H9 (cell line): Measurements from ENCODE around the gene DKK3. TPM values are rescaled to one million over a fixed set of nuclear protein-coding genes. Genes with fewer than 3 reads are reported as not detected.

Experiments used
- DNase-seq: peaks from one replicate; pipeline ENCODE4 v3.0.0-alpha.2; 2017
- H2AFZ ChIP-seq: one replicate; pipeline ENCODE4 v1.6.1; 2013; ENCODE audit warnings: mild to moderate bottlenecking, low read length, control low read depth, moderate library complexity
- H2AK5ac ChIP-seq: 2 replicates; pipeline ENCODE4 v1.6.1; 2013; ENCODE audit warnings: low read length, control low read depth, mixed read lengths; ENCODE audit not compliant: insufficient read length
- H2BK120ac ChIP-seq: one replicate; pipeline ENCODE4 v1.6.1; 2013; ENCODE audit warnings: low read depth, mild to moderate bottlenecking, low read length, control low read depth, inconsistent platforms; ENCODE audit not compliant: poor library complexity, severe bottlenecking
- H2BK12ac ChIP-seq: 2 replicates; pipeline ENCODE4 v1.6.1; 2013; ENCODE audit warnings: low read length, control low read depth, mixed read lengths, low read depth; ENCODE audit not compliant: insufficient read length
- H2BK15ac ChIP-seq: 2 replicates; pipeline ENCODE4 v1.6.1; 2013; ENCODE audit warnings: low read depth, low read length, control low read depth
- H2BK20ac ChIP-seq: one replicate; pipeline ENCODE4 v1.6.1; 2013; ENCODE audit warnings: low read depth, mild to moderate bottlenecking, low read length, control low read depth, inconsistent platforms; ENCODE audit not compliant: poor library complexity, severe bottlenecking
- H2BK5ac ChIP-seq: 2 replicates; pipeline ENCODE4 v1.6.1; 2013; ENCODE audit warnings: low read length, control low read depth, mixed read lengths; ENCODE audit not compliant: insufficient read length
- H3K14ac ChIP-seq: 2 replicates; pipeline ENCODE4 v1.6.1; 2013; ENCODE audit warnings: low read length, control low read depth; ENCODE audit not compliant: insufficient read depth
- H3K18ac ChIP-seq: 2 replicates; pipeline ENCODE4 v1.6.1; 2013; ENCODE audit warnings: low read depth, mild to moderate bottlenecking, mixed read lengths, low read length, control low read depth; ENCODE audit not compliant: insufficient read length
- H3K23ac ChIP-seq: 2 replicates; pipeline ENCODE4 v1.6.1; 2013; ENCODE audit warnings: low read length, control low read depth, mixed read lengths, low read depth; ENCODE audit not compliant: insufficient read length
- H3K23me2 ChIP-seq: 2 replicates; pipeline ENCODE4 v1.6.1; 2013; ENCODE audit warnings: low read depth, mild to moderate bottlenecking, mixed read lengths, low read length, control low read depth; ENCODE audit not compliant: insufficient read length, poor library complexity, severe bottlenecking
- H3K27ac ChIP-seq: 2 replicates; pipeline ENCODE4 v1.5.1; 2013; ENCODE audit warnings: low read length, control low read depth, mixed read lengths, low read depth; ENCODE audit not compliant: insufficient read length
- H3K27me3 ChIP-seq: 2 replicates; pipeline ENCODE4 v1.6.1; 2013; ENCODE audit warnings: low read length, control low read depth, inconsistent platforms; ENCODE audit not compliant: insufficient read depth
- H3K4ac ChIP-seq: 2 replicates; pipeline ENCODE4 v1.6.1; 2013; ENCODE audit warnings: low read depth, mild to moderate bottlenecking, control low read depth, inconsistent platforms, low read length, moderate library complexity
- H3K4me1 ChIP-seq: 2 replicates; pipeline ENCODE4 v1.6.1; 2013; ENCODE audit warnings: low read length, control low read depth, inconsistent platforms; ENCODE audit not compliant: insufficient read depth
- H3K4me2 ChIP-seq: 2 replicates; pipeline ENCODE4 v1.6.1; 2013; ENCODE audit warnings: low read length, control low read depth, mixed read lengths; ENCODE audit not compliant: insufficient read length, insufficient read depth
- H3K56ac ChIP-seq: 2 replicates; pipeline ENCODE4 v1.6.1; 2013; ENCODE audit warnings: low read depth, mild to moderate bottlenecking, mixed read lengths, low read length, control low read depth; ENCODE audit not compliant: insufficient read length
- H3K79me1 ChIP-seq: 2 replicates; pipeline ENCODE4 v1.6.1; 2013; ENCODE audit warnings: low read depth, mild to moderate bottlenecking, moderate library complexity, low read length, control low read depth, inconsistent platforms; ENCODE audit not compliant: insufficient read depth, poor library complexity, severe bottlenecking
- H3K79me2 ChIP-seq: 2 replicates; pipeline ENCODE4 v1.6.1; 2013; ENCODE audit warnings: low read length, control low read depth, inconsistent platforms; ENCODE audit not compliant: insufficient read depth
- H3K9ac ChIP-seq: 2 replicates; pipeline ENCODE4 v1.6.1; 2013; ENCODE audit warnings: low read length, control low read depth, mixed read lengths; ENCODE audit not compliant: insufficient read length; ENCODE audit errors: extremely low read depth
- H3K9me3 ChIP-seq: one replicate; pipeline ENCODE4 v1.6.1; 2013; ENCODE audit warnings: low read depth, low read length, inconsistent platforms; ENCODE audit not compliant: control insufficient read depth
- H3T11ph ChIP-seq: one replicate; pipeline ENCODE4 v1.6.1; 2013; ENCODE audit warnings: mild to moderate bottlenecking, low read length, control low read depth, inconsistent platforms
- H4K20me1 ChIP-seq: one replicate; pipeline ENCODE4 v1.6.1; 2013; ENCODE audit not compliant: control insufficient read depth, insufficient read length, insufficient read depth
- H4K5ac ChIP-seq: 2 replicates; pipeline ENCODE4 v1.6.1; 2013; ENCODE audit warnings: low read depth, mild to moderate bottlenecking, mixed read lengths, low read length, control low read depth; ENCODE audit not compliant: insufficient read length
- H4K8ac ChIP-seq: replicated peaks from 2 replicates; pipeline ENCODE4 v1.6.1; 2013; ENCODE audit warnings: low read length, control low read depth, mixed read lengths, low read depth; ENCODE audit not compliant: insufficient read length
- H4K91ac ChIP-seq: 2 replicates; pipeline ENCODE4 v1.6.1; 2013; ENCODE audit warnings: low read depth, mild to moderate bottlenecking, moderate library complexity, mixed read lengths, low read length, control low read depth; ENCODE audit not compliant: insufficient read length
- H3K27ac Mint-ChIP-seq, 3 experiments: 2 replicates in 2 of 3; 3 replicates in 1 of 3; pipeline ENCODE4 v1.8.0; 2020 to 2021; ENCODE audit warnings: mixed read lengths in 3 of 3, mild to moderate bottlenecking in 1 of 3, moderate library complexity in 1 of 3
- H3K27me3 Mint-ChIP-seq: 2 replicates; pipeline ENCODE4 v1.8.0; 2021; ENCODE audit warnings: low read depth, mild to moderate bottlenecking, moderate library complexity, mixed read lengths
- H3K36me3 Mint-ChIP-seq, 3 experiments: 2 replicates in 2 of 3; 3 replicates in 1 of 3; pipeline ENCODE4 v1.8.0; 2020 to 2021; ENCODE audit warnings: low read depth in 3 of 3, mixed read lengths in 3 of 3; ENCODE audit not compliant: insufficient read depth in 1 of 3
- H3K4me1 Mint-ChIP-seq, 2 experiments: 2 replicates each; pipeline ENCODE4 v1.8.0; 2020; ENCODE audit warnings: mixed read lengths in 2 of 2
- H3K4me3 Mint-ChIP-seq, 2 experiments: 2 replicates in 1 of 2; 3 replicates in 1 of 2; pipeline ENCODE4 v1.8.0; 2020 to 2021; ENCODE audit warnings: mild to moderate bottlenecking in 2 of 2, mixed read lengths in 2 of 2, moderate library complexity in 1 of 2
- H3K9me3 Mint-ChIP-seq, 2 experiments: 2 replicates in 1 of 2; 3 replicates in 1 of 2; pipeline ENCODE4 v1.8.0; 2020; ENCODE audit warnings: mild to moderate bottlenecking in 2 of 2, mixed read lengths in 2 of 2, moderate library complexity in 1 of 2
- CTCF ChIP-seq: fragments of 200-600 bp; sonication (generic); conservative IDR thresholded peaks from 3 replicates; pipeline ENCODE4 v1.8.0; 2021; ENCODE audit warnings: antibody characterized with exemption, mild to moderate bottlenecking
- WGBS: extraction: QIAGEN DNeasy Blood & Tissue Kit; methylation state at CpG from one replicate; pipeline ENCODE4 v1.1.7; 2013; ENCODE audit warnings: missing lambda C conversion rate, low lambda C conversion rate, mixed read lengths; ENCODE audit not compliant: insufficient read length; ENCODE audit errors: extremely low coverage; 5-methylcytosine and 5-hydroxymethylcytosine counted together
- total RNA-seq: library from RNA; stranded (reverse); gene quantifications from 2 replicates; pipeline ENCODE4 v1.2.1, GENCODE V29; 2021

DKK3 gene
- total RNA-seq, 1 experiment from 2014 or later: 17.1 TPM

GRCh38 chr11:12017243-12017678 is 8.8 kb upstream of the DKK3 start:
- Histone ChIP-seq H2BK5ac (no peak overlapping the region), H3K27ac (no peak overlapping the region), H4K20me1 (no peaks in the 10 kb centered on the region), H3K4ac (no peak overlapping the region), H4K8ac (no peak overlapping the region), H3K4me2 (no peak overlapping the region), H3K23me2 (no peaks in the 10 kb centered on the region), H2AFZ (no peak overlapping the region), H3K9me3 (no peaks in the 10 kb centered on the region), H3K56ac (no peak overlapping the region), H2BK120ac (no peak overlapping the region), H2BK15ac (no peak overlapping the region), H3K4me1 (peaks cover 2% of the 10 kb centered on the region; the same call in 1 of the 2 replicates), H4K5ac (no peak overlapping the region), H3K14ac (no peak overlapping the region), H3K18ac (no peak overlapping the region), H3K79me2 (no peaks in the 10 kb centered on the region), H2BK12ac (no peak overlapping the region), H3K9ac (no peak overlapping the region), H2BK20ac (no peak overlapping the region), H2AK5ac (no peak overlapping the region), H3K79me1 (no peaks in the 10 kb centered on the region), H3T11ph (no peak overlapping the region), H3K27me3 (no peaks in the 10 kb centered on the region), H3K23ac (no peak overlapping the region), H4K91ac (no peak overlapping the region)
- peaks cover 0 to under 1% of the 10 kb centered on the region in 2 experiments; a peak in 1 of 5 replicates for H3K9me3 Mint-ChIP-seq
- H3K27ac Mint-ChIP-seq: no peak overlapping the region
- H3K4me3 Mint-ChIP-seq: no peak overlapping the region
- no CpG with 5 or more reads among the region's 5 CpGs for WGBS
- H3K36me3 Mint-ChIP-seq: no peaks in the 10 kb centered on the region; a peak in 1 of 7 replicates
- no peaks in the 10 kb centered on the region for H3K27me3 Mint-ChIP-seq
- peaks cover 12 to 14% of the 10 kb centered on the region in 2 experiments for H3K4me1 Mint-ChIP-seq
- no peak for DNase-seq
- no peak for TF ChIP-seq CTCF
